Measurements from ENCODE around the gene KRT82.

- no peak for TF ChIP-seq CTCF (conservative IDR thresholded peaks at IDR 0.05; ENCODE audit: low read length)
- no peak for TF ChIP-seq EZH2phosphoT487 (IDR thresholded peaks at IDR 0.05; ENCODE audit: borderline replicate concordance, low read depth, low read length)
Measured at GRCh38 chr12:52402873-52403540, 3.1 kb downstream of the KRT82 start.
